ENCODE results near the gene REC8.

The REC8 gene

GRCh38 chr14:24186831-24187538, 15.1 kb downstream of the REC8 start:
- TF ChIP-seq CTCF (IDR thresholded peaks at IDR 0.05; ENCODE audit: low read depth, low read length), result no peak
- TF ChIP-seq MAX (IDR thresholded peaks at IDR 0.05; ENCODE audit: low read depth, low read length), result no peak
- TF ChIP-seq POLR2A (IDR thresholded peaks at IDR 0.05; ENCODE audit: extremely low read depth, insufficient read length), result no peak
- no peak for TF ChIP-seq MYC (IDR thresholded peaks at IDR 0.05; ENCODE audit: low read depth, low read length)
- H3K4me3 ChIP-seq (ENCODE audit: low read depth, low read length), result peak overlapping the region; percentile 85
- no peak for DNase-seq (ENCODE audit: low read depth)

- peak overlapping the region; percentile 85 for H3K4me3 ChIP-seq (ENCODE audit: low read depth, low read length)
- no peak for DNase-seq (ENCODE audit: low read depth)
- TF ChIP-seq POLR2A (IDR thresholded peaks at IDR 0.05; ENCODE audit: extremely low read depth, insufficient read length) (no peak), CTCF (IDR thresholded peaks at IDR 0.05; ENCODE audit: low read depth, low read length) (no peak)
Observed at GRCh38 chr14:24187539-24187915, 15.6 kb downstream of the REC8 start.

GRCh38 chr14:24188251-24189058, 16.6 kb downstream of the REC8 start, which contains the start of gene IPO4:
IPO4 (minus strand) TSS chr14:24188816; CDS start chr14:24188787, 29 bp downstream.
- DNase-seq (ENCODE audit: low read depth), result peak; percentile 98
- TF ChIP-seq MYC (IDR thresholded peaks at IDR 0.05; ENCODE audit: low read depth, low read length) (peak; percentile 100), CTCF (IDR thresholded peaks at IDR 0.05; ENCODE audit: low read depth, low read length) (no peak), POLR2A (IDR thresholded peaks at IDR 0.05; ENCODE audit: extremely low read depth, insufficient read length) (peak; percentile 87), MAX (IDR thresholded peaks at IDR 0.05; ENCODE audit: low read depth, low read length) (peak; percentile 100)
- peak within 1 kb of the TSS; percentile 85 for H3K4me3 ChIP-seq (ENCODE audit: low read depth, low read length)

GRCh38 chr14:24189059-24189375, 17.1 kb downstream of the REC8 start:
- DNase-seq (ENCODE audit: low read depth), result no peak
- TF ChIP-seq CTCF (IDR thresholded peaks at IDR 0.05; ENCODE audit: low read depth, low read length), result no peak
- TF ChIP-seq MYC (IDR thresholded peaks at IDR 0.05; ENCODE audit: low read depth, low read length), result no peak
- no peak for TF ChIP-seq MAX (IDR thresholded peaks at IDR 0.05; ENCODE audit: low read depth, low read length)
- TF ChIP-seq POLR2A (IDR thresholded peaks at IDR 0.05; ENCODE audit: extremely low read depth, insufficient read length), result no peak
- H3K4me3 ChIP-seq (ENCODE audit: low read depth, low read length), result peak overlapping the region; percentile 45

- DNase-seq (ENCODE audit: low read depth), result no peak
- H3K4me3 ChIP-seq (ENCODE audit: low read depth, low read length), result no peak overlapping the region
- no peak for TF ChIP-seq CTCF (IDR thresholded peaks at IDR 0.05; ENCODE audit: low read depth, low read length)
- TF ChIP-seq MYC (IDR thresholded peaks at IDR 0.05; ENCODE audit: low read depth, low read length), result no peak
- no peak for TF ChIP-seq POLR2A (IDR thresholded peaks at IDR 0.05; ENCODE audit: extremely low read depth, insufficient read length)
- no peak for TF ChIP-seq MAX (IDR thresholded peaks at IDR 0.05; ENCODE audit: low read depth, low read length)
Observed at GRCh38 chr14:24189460-24189859, 17.6 kb downstream of the REC8 start.
